HEK293 (cell line): Measurements from ENCODE around the gene UTP25.

Experiments
- CTCF ChIA-PET: fragments of 350-600 bp; formaldehyde crosslinking; extraction: SDS; loops from one replicate; lab custom pipeline; 2021; ENCODE audit warnings: antibody characterized with exemption; lab: Yijun Ruan, JAX
- POLR2A ChIA-PET: fragments of 300-600 bp; formaldehyde crosslinking; extraction: SDS; loops from one replicate; lab custom pipeline; 2020; ENCODE audit warnings: antibody characterized with exemption, inconsistent platforms; lab: Yijun Ruan, JAX
- H3K27ac ChIP-seq: fragments of 200-500 bp; sonication (Bioruptor generic); 2 replicates; pipeline ENCODE4 v1.5.1; 2014; ENCODE audit warnings: low read depth, low read length, control low read depth, inconsistent platforms; ENCODE audit errors: extremely low read depth
- H3K36me3 ChIP-seq, 2 experiments: fragments of 200-500 bp in 1 of 2; sonication (Bioruptor generic) in 1 of 2; 1 replicate in 1 of 2; 2 replicates in 1 of 2; pipeline ENCODE4 v1.5.1; 2014 to 2017; ENCODE audit warnings: inconsistent platforms in 2 of 2, low read length in 2 of 2; ENCODE audit not compliant: control insufficient read depth in 2 of 2, insufficient read depth in 1 of 2
- H3K4me1 ChIP-seq: fragments of 200-500 bp; sonication (Bioruptor generic); 2 replicates; pipeline ENCODE4 v1.5.1; 2014; ENCODE audit warnings: mild to moderate bottlenecking, low read length, inconsistent platforms; ENCODE audit not compliant: control insufficient read depth, insufficient read depth
- H3K4me3 ChIP-seq: 2 replicates; pipeline ENCODE4 v1.5.1; 2011; ENCODE audit warnings: low read depth, mild to moderate bottlenecking, control low read depth, low read length, moderate library complexity
- H3K9me3 ChIP-seq: fragments of 200-500 bp; sonication (Bioruptor generic); 2 replicates; pipeline ENCODE4 v1.5.1; 2014; ENCODE audit warnings: low read depth, low read length, inconsistent platforms; ENCODE audit not compliant: control insufficient read depth, insufficient read depth
- BCL11B ChIP-seq: fragments of 450-650 bp; formaldehyde crosslinking; IDR thresholded peaks from 2 replicates; pipeline ENCODE4 v1.5.1; 2016; ENCODE audit warnings: low read depth, missing biosample characterization, missing genetic modification characterization
- GLI2 ChIP-seq: fragments of 450-650 bp; formaldehyde crosslinking; IDR thresholded peaks from 2 replicates; pipeline ENCODE4; 2017; ENCODE audit warnings: missing biosample characterization, missing genetic modification characterization, low read depth, borderline replicate concordance
- KLF1 ChIP-seq: fragments of 450-650 bp; formaldehyde crosslinking; IDR thresholded peaks from 2 replicates; pipeline ENCODE4 v1.5.1; 2016; ENCODE audit warnings: missing biosample characterization, missing genetic modification characterization
- MZF1 ChIP-seq: fragments of 450-650 bp; formaldehyde crosslinking; IDR thresholded peaks from 2 replicates; pipeline ENCODE4 v1.5.1; 2017; ENCODE audit warnings: missing biosample characterization, missing genetic modification characterization, borderline replicate concordance
- WT1 ChIP-seq: fragments of 450-650 bp; formaldehyde crosslinking; IDR thresholded peaks from 2 replicates; pipeline ENCODE4 v1.5.1; 2016; ENCODE audit warnings: missing biosample characterization, missing genetic modification characterization
- ZBTB1 ChIP-seq: fragments of 450-650 bp; formaldehyde crosslinking; IDR thresholded peaks from 2 replicates; pipeline ENCODE4 v1.5.1; 2016; ENCODE audit warnings: missing biosample characterization, missing genetic modification characterization
- ZBTB8A ChIP-seq: fragments of 450-650 bp; formaldehyde crosslinking; IDR thresholded peaks from 2 replicates; pipeline ENCODE4 v1.5.1; 2016; ENCODE audit warnings: missing biosample characterization, missing genetic modification characterization
- ZNF132 ChIP-seq: fragments of 450-650 bp; formaldehyde crosslinking; IDR thresholded peaks from 2 replicates; pipeline ENCODE4 v1.5.1; 2017; ENCODE audit warnings: missing biosample characterization, missing genetic modification characterization, borderline replicate concordance
- ZNF146 ChIP-seq: fragments of 450-650 bp; formaldehyde crosslinking; IDR thresholded peaks from 2 replicates; pipeline ENCODE4 v1.5.1; 2016; ENCODE audit warnings: missing biosample characterization, missing genetic modification characterization
- ZNF157 ChIP-seq: fragments of 450-650 bp; formaldehyde crosslinking; IDR thresholded peaks from 2 replicates; pipeline ENCODE4 v1.5.1; 2016; ENCODE audit warnings: missing biosample characterization, missing genetic modification characterization
- ZNF19 ChIP-seq: fragments of 450-650 bp; formaldehyde crosslinking; IDR thresholded peaks from 2 replicates; pipeline ENCODE4; 2016; ENCODE audit warnings: missing biosample characterization, missing genetic modification characterization, low read depth
- ZNF23 ChIP-seq: fragments of 450-650 bp; formaldehyde crosslinking; IDR thresholded peaks from 2 replicates; pipeline ENCODE4 v1.5.1; 2016; ENCODE audit warnings: missing biosample characterization, missing genetic modification characterization, borderline replicate concordance
- ZNF24 ChIP-seq: fragments of 450-650 bp; formaldehyde crosslinking; IDR thresholded peaks from 2 replicates; pipeline ENCODE4 v1.5.1; 2016; ENCODE audit warnings: missing biosample characterization, missing genetic modification characterization
- ZNF248 ChIP-seq: fragments of 450-650 bp; formaldehyde crosslinking; IDR thresholded peaks from 2 replicates; pipeline ENCODE4 v1.5.1; 2017; ENCODE audit warnings: missing biosample characterization, missing genetic modification characterization
- ZNF335 ChIP-seq: fragments of 450-650 bp; formaldehyde crosslinking; conservative IDR thresholded peaks from 2 replicates; pipeline ENCODE4 v1.5.1; 2016; ENCODE audit warnings: missing biosample characterization, missing genetic modification characterization
- ZNF391 ChIP-seq: fragments of 450-650 bp; formaldehyde crosslinking; IDR thresholded peaks from 2 replicates; pipeline ENCODE4 v1.5.1; 2016; ENCODE audit warnings: low read depth, missing biosample characterization, missing genetic modification characterization, borderline replicate concordance
- ZNF394 ChIP-seq: fragments of 450-650 bp; formaldehyde crosslinking; IDR thresholded peaks from 2 replicates; pipeline ENCODE4 v1.5.1; 2016; ENCODE audit warnings: missing biosample characterization, missing genetic modification characterization, mild to moderate bottlenecking, moderate library complexity, borderline replicate concordance
- ZNF416 ChIP-seq: fragments of 450-650 bp; formaldehyde crosslinking; IDR thresholded peaks from 2 replicates; pipeline ENCODE4 v1.5.1; 2016; ENCODE audit warnings: missing biosample characterization, missing genetic modification characterization
- ZNF48 ChIP-seq: fragments of 450-650 bp; formaldehyde crosslinking; IDR thresholded peaks from 2 replicates; pipeline ENCODE4 v1.5.1; 2016; ENCODE audit warnings: missing biosample characterization, missing genetic modification characterization
- ZNF549 ChIP-seq: fragments of 450-650 bp; IDR thresholded peaks from 2 replicates; pipeline ENCODE4 v1.5.1; 2018; ENCODE audit warnings: missing biosample characterization, missing genetic modification characterization, mild to moderate bottlenecking, inconsistent platforms, moderate library complexity
- ZNF600 ChIP-seq: fragments of 450-650 bp; formaldehyde crosslinking; IDR thresholded peaks from 2 replicates; pipeline ENCODE4 v1.5.1; 2016; ENCODE audit warnings: missing biosample characterization, missing genetic modification characterization
- ZNF626 ChIP-seq: fragments of 450-650 bp; sonication (Bioruptor Pico); formaldehyde crosslinking; IDR thresholded peaks from 2 replicates; pipeline ENCODE4 v1.5.1; 2018; ENCODE audit warnings: missing biosample characterization, missing genetic modification characterization, inconsistent platforms
- ZNF629 ChIP-seq: fragments of 450-650 bp; formaldehyde crosslinking; IDR thresholded peaks from 2 replicates; pipeline ENCODE4 v1.5.1; 2017; ENCODE audit warnings: missing biosample characterization, missing genetic modification characterization
- ZNF76 ChIP-seq: fragments of 450-650 bp; formaldehyde crosslinking; IDR thresholded peaks from 2 replicates; pipeline ENCODE4; 2016; ENCODE audit warnings: low read depth, missing biosample characterization, missing genetic modification characterization, borderline replicate concordance
- ZNF768 ChIP-seq: fragments of 450-650 bp; formaldehyde crosslinking; IDR thresholded peaks from 2 replicates; pipeline ENCODE4 v1.5.1; 2018; ENCODE audit warnings: missing biosample characterization, mild to moderate bottlenecking, missing genetic modification characterization
- TF ChIP-seq, protein P1 (sequence below): fragments of 450-650 bp; formaldehyde crosslinking; IDR thresholded peaks from 2 replicates; pipeline ENCODE4 v1.5.1; 2016; ENCODE audit warnings: missing biosample characterization, missing genetic modification characterization, low read depth
- TF ChIP-seq, protein P2 (sequence below): fragments of 450-650 bp; formaldehyde crosslinking; IDR thresholded peaks from 2 replicates; pipeline ENCODE4 v1.5.1; 2016; ENCODE audit warnings: missing biosample characterization, missing genetic modification characterization
- TF ChIP-seq, protein P3 (sequence below): fragments of 450-650 bp; formaldehyde crosslinking; IDR thresholded peaks from 2 replicates; pipeline ENCODE4 v1.5.1; 2017; ENCODE audit warnings: missing biosample characterization, missing genetic modification characterization
- TF ChIP-seq, protein P4 (sequence below): sonication (generic); formaldehyde crosslinking; IDR thresholded peaks from 2 replicates; pipeline ENCODE4 v1.8.1; 2022; ENCODE audit warnings: mild to moderate bottlenecking, moderate library complexity, missing genetic modification reagents

UTP25 gene

DNA sequence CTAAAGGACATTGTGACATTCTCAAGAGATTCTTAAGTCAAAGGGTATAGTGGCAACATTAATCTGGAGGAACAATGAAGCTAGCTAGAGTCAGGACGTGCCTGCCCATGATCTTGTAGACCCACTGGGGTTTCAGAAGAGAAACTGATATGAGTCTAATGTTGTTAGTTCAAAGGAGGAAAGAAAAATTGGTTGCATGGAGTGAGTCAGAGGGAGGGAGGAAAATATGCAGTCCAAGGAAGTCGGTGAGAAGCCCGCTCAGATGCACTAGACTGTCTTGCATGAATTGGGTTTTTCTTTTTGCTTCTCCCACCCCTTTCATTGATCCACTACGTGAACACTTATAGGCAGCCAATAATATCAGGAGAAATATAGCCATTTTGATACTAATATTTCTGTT lies 56.5 kb downstream of the UTP25 start:
- Histone ChIP-seq H3K4me1 (peaks cover 3% of the 10 kb centered on the region), H3K36me3 (no peaks in the 10 kb centered on the region)
- TF ChIP-seq ZNF335 (tag by site-specific recombination) (peak; percentile 30; the same call in 1 of the 2 replicates), MZF1 (tag by site-specific recombination) (no peak), ZNF23 (tag by site-specific recombination) (no peak), ZNF146 (tag by site-specific recombination) (no peak), ZNF768 (no peak), ZBTB1 (no peak)
- TF ChIP-seq, all 188 proteins: peak for 1
- CTCF ChIA-PET, result interaction anchor here (0.6 to 1.6 kb wide), 7 partner anchors 9 to 136 kb away, joined by 3 to 5 read pairs (median 4); no protein-coding TSS in a partner anchor
- no peak overlapping the region for H3K4me3 ChIP-seq
- no peaks in the 10 kb centered on the region for H3K9me3 ChIP-seq
- H3K27ac ChIP-seq, result no peak overlapping the region; the same call in 1 of the 2 replicates
- POLR2A ChIA-PET, result no interaction called here

DNA sequence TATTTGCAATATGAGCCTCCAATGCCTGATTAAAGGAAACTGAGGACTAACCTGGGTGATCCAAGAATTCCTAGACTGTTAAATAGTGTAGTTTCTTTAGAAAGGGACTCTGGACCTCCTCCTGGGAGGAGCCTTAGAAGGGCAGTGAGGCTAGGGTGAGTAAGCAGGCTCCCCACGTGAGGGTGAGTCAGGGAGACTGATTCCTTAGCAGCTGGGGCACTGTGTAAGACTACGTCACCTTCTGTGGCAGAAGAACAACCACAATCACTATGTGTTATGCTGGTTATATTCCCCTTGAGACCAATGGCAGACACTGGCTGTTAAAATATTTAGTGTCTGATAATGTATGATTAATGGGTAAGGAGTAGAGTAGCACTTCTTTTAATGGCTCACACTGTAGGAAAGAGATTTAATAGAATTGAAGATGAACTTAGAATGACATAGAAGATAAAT lies 56.9 kb downstream of the UTP25 start:
- Histone ChIP-seq H3K36me3 (no peaks in the 10 kb centered on the region), H3K27ac (no peak overlapping the region; the same call in 1 of the 2 replicates), H3K4me1 (peaks cover 3% of the 10 kb centered on the region), H3K9me3 (no peaks in the 10 kb centered on the region), H3K4me3 (no peak overlapping the region)
- ChIA-PET POLR2A (no interaction called here), CTCF (interaction anchor here (0.6 to 1.6 kb wide), 9 partner anchors 9 to 213 kb away, joined by 3 to 7 read pairs (median 3); no protein-coding TSS in a partner anchor)
- TF ChIP-seq BCL11B (tag by site-specific recombination), result no peak
- no peak for TF ChIP-seq ZNF626 (tag by site-specific recombination)
- TF ChIP-seq, protein P1, sequence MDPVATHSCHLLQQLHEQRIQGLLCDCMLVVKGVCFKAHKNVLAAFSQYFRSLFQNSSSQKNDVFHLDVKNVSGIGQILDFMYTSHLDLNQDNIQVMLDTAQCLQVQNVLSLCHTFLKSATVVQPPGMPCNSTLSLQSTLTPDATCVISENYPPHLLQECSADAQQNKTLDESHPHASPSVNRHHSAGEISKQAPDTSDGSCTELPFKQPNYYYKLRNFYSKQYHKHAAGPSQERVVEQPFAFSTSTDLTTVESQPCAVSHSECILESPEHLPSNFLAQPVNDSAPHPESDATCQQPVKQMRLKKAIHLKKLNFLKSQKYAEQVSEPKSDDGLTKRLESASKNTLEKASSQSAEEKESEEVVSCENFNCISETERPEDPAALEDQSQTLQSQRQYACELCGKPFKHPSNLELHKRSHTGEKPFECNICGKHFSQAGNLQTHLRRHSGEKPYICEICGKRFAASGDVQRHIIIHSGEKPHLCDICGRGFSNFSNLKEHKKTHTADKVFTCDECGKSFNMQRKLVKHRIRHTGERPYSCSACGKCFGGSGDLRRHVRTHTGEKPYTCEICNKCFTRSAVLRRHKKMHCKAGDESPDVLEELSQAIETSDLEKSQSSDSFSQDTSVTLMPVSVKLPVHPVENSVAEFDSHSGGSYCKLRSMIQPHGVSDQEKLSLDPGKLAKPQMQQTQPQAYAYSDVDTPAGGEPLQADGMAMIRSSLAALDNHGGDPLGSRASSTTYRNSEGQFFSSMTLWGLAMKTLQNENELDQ (tag by site-specific recombination), result no peak
- TF ChIP-seq, protein P2, sequence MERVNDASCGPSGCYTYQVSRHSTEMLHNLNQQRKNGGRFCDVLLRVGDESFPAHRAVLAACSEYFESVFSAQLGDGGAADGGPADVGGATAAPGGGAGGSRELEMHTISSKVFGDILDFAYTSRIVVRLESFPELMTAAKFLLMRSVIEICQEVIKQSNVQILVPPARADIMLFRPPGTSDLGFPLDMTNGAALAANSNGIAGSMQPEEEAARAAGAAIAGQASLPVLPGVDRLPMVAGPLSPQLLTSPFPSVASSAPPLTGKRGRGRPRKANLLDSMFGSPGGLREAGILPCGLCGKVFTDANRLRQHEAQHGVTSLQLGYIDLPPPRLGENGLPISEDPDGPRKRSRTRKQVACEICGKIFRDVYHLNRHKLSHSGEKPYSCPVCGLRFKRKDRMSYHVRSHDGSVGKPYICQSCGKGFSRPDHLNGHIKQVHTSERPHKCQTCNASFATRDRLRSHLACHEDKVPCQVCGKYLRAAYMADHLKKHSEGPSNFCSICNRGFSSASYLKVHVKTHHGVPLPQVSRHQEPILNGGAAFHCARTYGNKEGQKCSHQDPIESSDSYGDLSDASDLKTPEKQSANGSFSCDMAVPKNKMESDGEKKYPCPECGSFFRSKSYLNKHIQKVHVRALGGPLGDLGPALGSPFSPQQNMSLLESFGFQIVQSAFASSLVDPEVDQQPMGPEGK (tag by site-specific recombination), result peak; percentile 61
- TF ChIP-seq GLI2 (tag by site-specific recombination), result no peak; the same call in 1 of the 2 replicates
- no peak for TF ChIP-seq ZBTB8A
- TF ChIP-seq ZNF600, result peak; percentile 93
- TF ChIP-seq ZNF416, result no peak
- no peak for TF ChIP-seq ZNF48 (tag by site-specific recombination)
- peak; percentile 59; the same call in 1 of the 2 replicates for TF ChIP-seq ZNF391 (tag by site-specific recombination)
- TF ChIP-seq ZNF132 (tag by site-specific recombination), result no peak
- TF ChIP-seq, protein P3, sequence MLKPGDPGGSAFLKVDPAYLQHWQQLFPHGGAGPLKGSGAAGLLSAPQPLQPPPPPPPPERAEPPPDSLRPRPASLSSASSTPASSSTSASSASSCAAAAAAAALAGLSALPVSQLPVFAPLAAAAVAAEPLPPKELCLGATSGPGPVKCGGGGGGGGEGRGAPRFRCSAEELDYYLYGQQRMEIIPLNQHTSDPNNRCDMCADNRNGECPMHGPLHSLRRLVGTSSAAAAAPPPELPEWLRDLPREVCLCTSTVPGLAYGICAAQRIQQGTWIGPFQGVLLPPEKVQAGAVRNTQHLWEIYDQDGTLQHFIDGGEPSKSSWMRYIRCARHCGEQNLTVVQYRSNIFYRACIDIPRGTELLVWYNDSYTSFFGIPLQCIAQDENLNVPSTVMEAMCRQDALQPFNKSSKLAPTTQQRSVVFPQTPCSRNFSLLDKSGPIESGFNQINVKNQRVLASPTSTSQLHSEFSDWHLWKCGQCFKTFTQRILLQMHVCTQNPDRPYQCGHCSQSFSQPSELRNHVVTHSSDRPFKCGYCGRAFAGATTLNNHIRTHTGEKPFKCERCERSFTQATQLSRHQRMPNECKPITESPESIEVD (tag by site-specific recombination), result peak; percentile 59
- peak; percentile 24; the same call in 1 of the 2 replicates for TF ChIP-seq ZNF76 (tag by site-specific recombination)
- TF ChIP-seq WT1 (tag by site-specific recombination), result peak; percentile 80
- no peak for TF ChIP-seq ZNF248 (tag by site-specific recombination)
- TF ChIP-seq KLF1 (tag by site-specific recombination), result 0 out of 2 replicates have a peak, but pooled peaks have one; percentile 9
- TF ChIP-seq ZNF629 (tag by site-specific recombination), result peak; percentile 96
- no peak for TF ChIP-seq ZNF549
- no peak for TF ChIP-seq ZNF19 (tag by site-specific recombination)
- TF ChIP-seq ZNF394 (tag by site-specific recombination), result peak; percentile 91
- TF ChIP-seq ZNF157 (tag by site-specific recombination), result no peak
- TF ChIP-seq, protein P4, sequence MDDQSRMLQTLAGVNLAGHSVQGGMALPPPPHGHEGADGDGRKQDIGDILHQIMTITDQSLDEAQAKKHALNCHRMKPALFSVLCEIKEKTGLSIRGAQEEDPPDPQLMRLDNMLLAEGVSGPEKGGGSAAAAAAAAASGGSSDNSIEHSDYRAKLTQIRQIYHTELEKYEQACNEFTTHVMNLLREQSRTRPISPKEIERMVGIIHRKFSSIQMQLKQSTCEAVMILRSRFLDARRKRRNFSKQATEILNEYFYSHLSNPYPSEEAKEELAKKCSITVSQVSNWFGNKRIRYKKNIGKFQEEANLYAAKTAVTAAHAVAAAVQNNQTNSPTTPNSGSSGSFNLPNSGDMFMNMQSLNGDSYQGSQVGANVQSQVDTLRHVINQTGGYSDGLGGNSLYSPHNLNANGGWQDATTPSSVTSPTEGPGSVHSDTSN (CRISPR knock-in tag), result no peak
- TF ChIP-seq ZBTB1, result peak; percentile 21; the same call in 1 of the 2 replicates
- peak; percentile 92 for TF ChIP-seq ZNF24
